NCI-H524 (cell line): ENCODE measurements around the gene RBM4.
"Not testable (repeated sequence)": the region's sequence is repeated elsewhere in the genome, so short reads cannot be mapped to it uniquely, and the experiment has no call there.

Source experiments
- DNase-seq, 2 experiments: peaks; one replicate each; lab custom pipeline; 2025; lab: John Stamatoyannopoulos, UW

RBM4 gene

GRCh38 chr11:66617155-66617834 is 21.2 kb upstream of the RBM4 start:
- no peak for DNase-seq

GRCh38 chr11:66619080-66619554 is 19.4 kb upstream of the RBM4 start:
- DNase-seq = no peak

DNA sequence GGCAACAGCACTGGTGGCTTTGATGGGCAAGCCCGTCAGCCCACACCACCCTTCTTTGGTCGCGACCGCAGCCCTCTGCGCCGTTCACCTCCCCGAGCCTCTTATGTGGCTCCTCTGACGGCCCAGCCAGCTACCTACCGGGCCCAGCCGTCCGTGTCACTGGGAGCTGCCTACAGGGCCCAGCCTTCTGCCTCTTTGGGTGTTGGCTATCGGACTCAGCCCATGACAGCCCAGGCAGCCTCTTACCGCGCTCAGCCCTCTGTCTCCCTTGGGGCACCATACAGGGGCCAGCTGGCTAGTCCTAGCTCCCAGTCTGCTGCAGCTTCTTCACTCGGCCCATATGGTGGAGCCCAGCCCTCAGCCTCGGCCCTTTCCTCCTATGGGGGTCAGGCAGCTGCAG is 14.1 kb upstream of the RBM4 start:
- DNase-seq = peak; percentile 45 to 62

DNA sequence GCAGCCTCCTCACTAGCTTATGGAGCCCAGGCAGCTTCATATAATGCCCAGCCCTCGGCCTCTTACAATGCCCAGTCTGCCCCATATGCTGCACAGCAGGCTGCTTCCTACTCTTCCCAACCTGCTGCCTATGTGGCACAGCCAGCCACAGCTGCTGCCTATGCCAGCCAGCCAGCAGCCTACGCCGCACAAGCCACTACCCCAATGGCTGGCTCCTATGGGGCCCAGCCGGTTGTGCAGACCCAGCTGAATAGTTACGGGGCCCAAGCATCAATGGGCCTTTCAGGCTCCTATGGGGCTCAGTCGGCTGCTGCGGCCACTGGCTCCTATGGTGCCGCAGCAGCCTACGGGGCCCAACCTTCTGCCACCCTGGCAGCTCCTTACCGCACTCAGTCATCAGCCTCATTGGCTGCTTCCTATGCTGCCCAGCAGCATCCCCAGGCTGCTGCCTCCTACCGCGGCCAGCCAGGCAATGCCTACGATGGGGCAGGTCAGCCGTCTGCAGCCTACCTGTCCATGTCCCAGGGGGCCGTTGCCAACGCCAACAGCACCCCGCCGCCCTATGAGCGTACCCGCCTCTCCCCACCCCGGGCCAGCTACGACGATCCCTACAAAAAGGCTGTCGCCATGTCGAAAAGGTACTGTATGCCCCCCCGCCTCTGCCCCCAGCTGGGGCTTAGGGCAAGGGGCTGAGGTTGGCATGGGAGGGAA is 13.3 kb upstream of the RBM4 start:
- no peak for DNase-seq

GRCh38 chr11:66625752-66626149 is 12.8 kb upstream of the RBM4 start:
- DNase-seq = no peak

DNA sequence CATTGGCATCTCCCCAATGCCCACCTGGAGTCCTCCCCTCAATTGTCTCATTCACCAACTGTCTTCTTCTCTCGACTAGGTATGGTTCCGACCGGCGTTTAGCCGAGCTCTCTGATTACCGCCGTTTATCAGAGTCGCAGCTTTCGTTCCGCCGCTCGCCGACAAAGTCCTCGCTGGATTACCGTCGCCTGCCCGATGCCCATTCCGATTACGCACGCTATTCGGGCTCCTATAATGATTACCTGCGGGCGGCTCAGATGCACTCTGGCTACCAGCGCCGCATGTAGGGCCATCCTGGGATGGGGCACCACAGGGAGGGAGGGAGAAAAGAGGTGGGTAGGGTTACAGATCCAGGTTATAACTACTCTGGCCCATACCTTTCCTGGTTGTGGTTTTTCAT is 12.1 kb upstream of the RBM4 start:
- DNase-seq = no peak

DNA sequence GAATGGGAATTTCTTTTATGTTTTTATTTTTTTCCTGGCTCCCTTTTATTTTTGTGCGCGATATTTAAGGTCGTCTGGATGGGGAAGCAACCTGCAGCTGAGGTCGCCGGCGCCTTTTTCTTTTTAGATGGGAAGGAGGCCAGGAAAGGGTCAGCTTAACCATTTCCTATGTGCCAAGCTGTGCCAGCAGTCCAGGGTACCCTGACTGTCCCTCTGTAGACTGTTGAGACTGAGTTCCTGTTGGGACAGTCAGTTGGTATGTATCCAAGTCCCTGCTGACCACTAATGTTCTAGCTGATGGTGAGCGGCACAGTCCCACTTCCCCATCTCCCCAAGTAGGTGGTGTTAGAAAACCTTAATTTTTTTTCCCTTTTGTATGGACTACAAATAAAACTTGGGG is 11.6 kb upstream of the RBM4 start:
- no peak for DNase-seq

- no peak for DNase-seq
Measured at GRCh38 chr11:66628061-66628603, 10.4 kb upstream of the RBM4 start.

DNA sequence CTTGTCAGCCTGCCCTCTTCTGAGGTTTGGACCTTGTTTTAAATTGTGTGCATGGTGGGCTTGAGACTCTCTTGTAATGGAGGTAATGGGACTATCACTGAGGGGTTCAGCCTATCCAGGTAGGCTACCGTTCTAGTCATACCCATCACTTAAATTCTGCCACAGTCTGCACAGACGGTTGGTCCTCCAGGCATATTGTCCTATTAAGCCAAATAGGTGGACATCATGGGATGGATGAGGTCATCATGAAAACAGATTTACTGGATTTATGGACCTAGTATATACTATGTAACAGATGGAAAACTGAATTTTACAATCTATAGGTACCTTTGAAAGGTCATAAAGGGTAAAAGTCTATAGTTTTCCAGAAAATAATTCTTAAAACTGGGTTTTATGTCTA is 9.1 kb upstream of the RBM4 start:
- no peak for DNase-seq

GRCh38 chr11:66631883-66632282 is 6.6 kb upstream of the RBM4 start:
- DNase-seq = no peak

- no peak for DNase-seq
Measured at GRCh38 chr11:66632952-66633351, 5.6 kb upstream of the RBM4 start.

DNA sequence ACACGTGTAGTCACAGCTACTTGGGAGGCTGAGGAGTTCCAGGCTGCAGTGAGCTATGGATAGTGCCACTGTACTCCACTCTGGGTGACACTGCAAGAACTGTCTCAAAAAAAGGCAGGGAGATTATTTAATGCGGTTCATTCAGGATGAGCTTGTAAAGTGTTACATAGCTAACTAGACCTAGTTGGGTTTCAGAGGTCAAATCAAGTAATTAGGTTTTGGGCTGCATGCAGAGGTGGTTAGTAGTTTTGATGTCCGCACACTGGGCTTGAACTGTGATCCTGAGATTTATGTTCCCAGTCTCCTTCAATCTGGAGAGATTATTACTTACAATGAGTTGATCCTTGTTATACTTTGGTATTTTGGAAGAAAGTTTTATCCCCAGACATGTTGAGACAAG is 2.1 kb upstream of the RBM4 start:
- DNase-seq = no peak

DNA sequence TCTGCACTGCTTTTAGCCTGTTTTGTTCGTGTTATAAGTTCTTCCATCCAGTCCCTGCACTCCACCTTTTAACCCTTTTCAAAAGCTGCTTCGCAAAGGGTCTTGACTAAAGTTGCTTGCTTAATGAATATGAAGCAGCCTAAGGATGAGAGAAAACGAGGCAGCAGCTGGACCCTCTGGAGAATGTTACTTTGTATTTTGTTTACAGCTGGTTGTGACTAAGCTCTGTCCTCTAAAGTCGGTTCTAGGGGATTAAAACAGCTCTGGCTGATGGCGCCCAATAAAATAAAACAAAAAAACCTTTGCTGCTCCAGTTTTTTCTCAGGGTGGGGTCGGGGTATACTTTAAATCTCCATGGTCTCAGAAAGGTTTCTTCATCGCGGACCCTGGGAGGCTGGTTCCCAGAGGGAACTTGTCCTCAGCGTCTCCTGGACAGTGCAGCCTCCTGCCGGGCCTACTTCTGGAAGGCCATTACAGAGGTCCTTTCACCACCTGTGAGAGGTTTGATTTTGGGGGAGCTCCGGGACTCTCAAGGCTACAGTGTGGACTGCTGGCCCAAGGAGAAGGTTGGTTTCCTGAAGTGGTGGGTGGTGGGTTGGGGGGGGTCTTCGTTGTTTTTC is 836 bp upstream of the RBM4 start:
- DNase-seq = peak; percentile 26 to 40

GRCh38 chr11:66639066-66639813 is 737 bp downstream of the RBM4 start:
- no peak for DNase-seq

- not testable (repeated sequence) for DNase-seq
Measured at GRCh38 chr11:66639814-66640340, 1.4 kb downstream of the RBM4 start.

- DNase-seq = no peak
Measured at GRCh38 chr11:66641834-66642233, 3.3 kb downstream of the RBM4 start.

DNA sequence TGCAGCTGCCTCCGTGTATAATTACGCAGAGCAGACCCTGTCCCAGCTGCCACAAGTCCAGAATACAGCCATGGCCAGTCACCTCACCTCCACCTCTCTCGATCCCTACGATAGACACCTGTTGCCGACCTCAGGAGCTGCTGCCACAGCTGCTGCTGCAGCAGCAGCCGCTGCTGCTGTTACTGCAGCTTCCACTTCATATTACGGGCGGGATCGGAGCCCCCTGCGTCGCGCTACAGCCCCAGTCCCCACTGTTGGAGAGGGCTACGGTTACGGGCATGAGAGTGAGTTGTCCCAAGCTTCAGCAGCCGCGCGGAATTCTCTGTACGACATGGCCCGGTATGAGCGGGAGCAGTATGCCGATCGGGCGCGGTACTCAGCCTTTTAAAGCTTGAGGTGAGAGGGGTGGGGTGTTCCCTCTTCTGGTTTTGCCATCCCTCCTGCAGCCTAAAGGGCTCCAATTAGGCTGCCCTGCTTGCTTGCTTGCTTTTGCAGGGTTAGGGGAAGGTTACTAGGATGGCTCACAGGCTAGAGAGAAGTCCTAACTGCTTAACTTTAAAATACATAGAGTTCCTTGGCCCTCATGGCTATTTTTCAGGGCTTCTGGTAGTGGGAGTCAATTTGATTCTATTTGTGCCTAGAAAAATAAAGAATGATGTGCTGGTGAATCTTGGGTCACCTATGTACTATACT is 5.4 kb downstream of the RBM4 start:
- DNase-seq = no peak

GRCh38 chr11:66646828-66647227 is 8.3 kb downstream of the RBM4 start:
- DNase-seq = no peak

DNA sequence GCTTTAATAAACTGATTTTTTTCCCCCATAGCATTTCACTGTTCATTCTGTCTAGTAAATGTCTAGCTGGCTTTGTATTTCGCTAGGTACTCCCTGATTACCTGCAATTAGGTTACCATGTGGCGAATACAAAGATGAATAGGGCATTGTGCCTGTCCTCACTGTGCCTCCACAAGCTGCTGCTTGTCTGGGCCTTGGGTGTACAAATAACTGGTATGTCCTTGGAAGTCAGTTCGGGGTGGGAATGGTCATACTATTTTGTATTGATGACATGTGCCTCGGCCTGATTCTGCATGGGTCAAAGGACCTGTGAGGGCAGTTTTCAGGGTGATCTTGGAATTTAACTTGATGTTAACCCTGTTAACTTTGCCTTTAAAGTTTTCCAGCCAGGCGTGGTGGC is 11.4 kb downstream of the RBM4 start:
- no peak for DNase-seq

DNA sequence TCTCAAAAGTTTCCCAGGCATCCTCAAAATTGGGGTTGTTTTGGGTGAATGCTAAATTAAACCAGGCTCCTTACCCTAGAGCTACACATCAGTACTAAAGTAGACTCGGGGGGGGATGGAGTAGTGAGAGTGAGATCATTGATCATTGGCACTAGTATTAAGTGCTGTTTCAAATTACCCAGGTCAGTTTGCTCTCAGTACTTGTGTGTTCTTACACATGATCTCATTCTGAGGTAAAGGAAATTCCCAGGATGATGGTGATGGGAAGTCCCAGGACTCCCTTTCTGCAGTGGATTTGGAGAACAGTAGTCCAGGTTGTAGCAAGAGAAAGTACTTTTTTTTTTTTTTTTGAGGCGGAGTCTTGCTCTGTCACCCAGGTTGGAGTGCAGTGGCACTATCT is 12.5 kb downstream of the RBM4 start:
- no peak for DNase-seq

GRCh38 chr11:66652651-66653050 is 14.1 kb downstream of the RBM4 start:
- no peak for DNase-seq
